PC-3 (cell line): ENCODE results near the gene EPHB1. TPM values are rescaled to one million over a fixed set of nuclear protein-coding genes. Genes with fewer than 3 reads are reported as not detected.

ENCODE experiments used
- ATAC-seq: fragments of 200-7000 bp; cut with Tn5 transposase; 2 replicates; pipeline ENCODE4 v1.9.1; 2020; ENCODE audit warnings: mild to moderate bottlenecking, moderate library complexity
- BruUV-seq: library from RNA; stranded (reverse); fragments of 400-500 nt; replicated peaks from 2 replicates; lab custom pipeline; 2021; lab: Mats Ljungman, UMichigan
- CTCF ChIA-PET: fragments of 300-600 bp; sonication (Branson Sonifier 250); formaldehyde crosslinking; loops from one replicate; lab custom pipeline; 2022; ENCODE audit warnings: antibody characterized with exemption; lab: Charles Lee
- POLR2A ChIA-PET: fragments of 300-600 bp; sonication (Branson Sonifier 250); formaldehyde crosslinking; loops from one replicate; lab custom pipeline; 2022; ENCODE audit warnings: antibody characterized with exemption; ENCODE audit not compliant: unreplicated experiment; lab: Charles Lee
- DNase-seq: peaks from one replicate; pipeline ENCODE4 v3.0.0-alpha.2; 2015
- H2AFZ ChIP-seq: fragments of 300-600 bp; sonication (generic); 2 replicates; pipeline ENCODE4 v1.6.0; 2016; ENCODE audit warnings: antibody characterized with exemption, low read length
- H3F3A ChIP-seq: fragments of 300-600 bp; sonication (generic); one replicate; pipeline ENCODE4 v1.6.0; 2017; ENCODE audit warnings: antibody characterized with exemption, low read length, control low read depth, mild to moderate bottlenecking; ENCODE audit not compliant: unreplicated experiment
- H3K27ac ChIP-seq: fragments of 300-600 bp; sonication (generic); 2 replicates; pipeline ENCODE4 v1.5.1; 2016; ENCODE audit warnings: mild to moderate bottlenecking, low read length
- H3K27me3 ChIP-seq: fragments of 300-600 bp; sonication (generic); 2 replicates; pipeline ENCODE4 v1.6.1; 2016; ENCODE audit warnings: low read length, mixed read lengths
- H3K36me3 ChIP-seq: fragments of 300-600 bp; sonication (generic); 2 replicates; pipeline ENCODE4 v1.6.1; 2016; ENCODE audit warnings: low read depth, mixed run types, low read length, mixed read lengths
- H3K4me1 ChIP-seq: fragments of 300-600 bp; sonication (generic); 2 replicates; pipeline ENCODE4 v1.5.1; 2016; ENCODE audit warnings: low read length; ENCODE audit not compliant: insufficient read depth
- H3K4me2 ChIP-seq: fragments of 300-600 bp; sonication (generic); 2 replicates; pipeline ENCODE4 v1.6.0; 2016; ENCODE audit warnings: low read length
- H3K4me3 ChIP-seq: fragments of 300-600 bp; sonication (generic); 2 replicates; pipeline ENCODE4 v1.5.1; 2016; ENCODE audit warnings: mild to moderate bottlenecking, low read length, mixed read lengths
- H3K79me2 ChIP-seq: fragments of 300-600 bp; sonication (generic); 2 replicates; pipeline ENCODE4 v1.6.1; 2017; ENCODE audit warnings: low read length, mixed read lengths
- H3K9ac ChIP-seq: fragments of 300-600 bp; sonication (generic); 2 replicates; pipeline ENCODE4 v1.6.0; 2016; ENCODE audit warnings: mild to moderate bottlenecking, low read length
- H3K9me2 ChIP-seq: fragments of 300-600 bp; sonication (generic); replicated peaks from 2 replicates; pipeline ENCODE4 v1.6.1; 2016; ENCODE audit warnings: mixed run types, low read length, mixed read lengths
- H3K9me3 ChIP-seq: fragments of 300-600 bp; sonication (generic); 2 replicates; pipeline ENCODE4 v1.6.1; 2016; ENCODE audit warnings: low read length, mixed read lengths
- H4K20me1 ChIP-seq: fragments of 300-600 bp; sonication (generic); 2 replicates; pipeline ENCODE4 v1.6.1; 2016; ENCODE audit warnings: low read length, mixed read lengths
- EZH2 ChIP-seq: fragments of 300-600 bp; sonication (generic); IDR thresholded peaks from one replicate; pipeline ENCODE4 v1.6.1; 2017; ENCODE audit warnings: antibody characterized with exemption, mild to moderate bottlenecking, low read length; ENCODE audit not compliant: unreplicated experiment
- EZH2phosphoT487 ChIP-seq: fragments of 300-600 bp; sonication (generic); IDR thresholded peaks from 2 replicates; pipeline ENCODE4 v1.6.1; 2018; ENCODE audit warnings: mild to moderate bottlenecking, antibody characterized with exemption, low read length, borderline replicate concordance
- intact Hi-C: fragments of 100-400 bp; cut with micrococcal nuclease; formaldehyde crosslinking; loops from 2 replicates; pipeline ENCODE4 v1.9.0; 2023
- total RNA-seq: library from RNA; depleted of rRNA; stranded (reverse); fragments of >200 nt; gene quantifications from 2 replicates; pipeline ENCODE4 v1.2.3, GENCODE V29; 2014
- TF ChIP-seq, protein P1 (sequence below): fragments of 300-600 bp; sonication (generic); conservative IDR thresholded peaks from 2 replicates; pipeline ENCODE4 v1.5.1; 2017; ENCODE audit warnings: antibody characterized with exemption, low read depth, mild to moderate bottlenecking, low read length

The EPHB1 gene
- total RNA-seq, 1 experiment from 2014 or later: 0.69 TPM

DNA sequence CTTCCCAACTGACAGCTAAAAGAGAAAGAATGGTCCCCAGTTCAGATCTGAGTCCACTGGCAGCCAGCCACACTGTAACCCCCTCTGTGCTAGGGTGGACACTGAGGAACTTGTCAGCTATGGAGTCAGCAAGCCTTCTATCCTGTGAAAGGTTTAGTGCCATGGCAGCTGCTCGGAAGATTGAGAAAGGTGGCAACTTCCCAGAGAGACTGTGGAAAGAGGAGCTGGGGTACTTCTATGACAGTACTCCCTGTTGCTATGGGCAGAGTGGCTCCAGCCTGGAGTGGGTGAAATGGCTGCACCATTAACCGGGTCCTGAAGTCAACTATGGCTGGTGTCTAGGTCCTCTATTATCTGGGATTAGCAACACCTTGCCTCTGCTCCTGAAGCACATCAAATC is 447.2 kb downstream of the EPHB1 start:
- no peak overlapping the region for H3K4me3 ChIP-seq
- no TSS peak for BruUV-seq
- no peaks in the 10 kb centered on the region for H3K79me2 ChIP-seq
- no peak for TF ChIP-seq EZH2phosphoT487
- TF ChIP-seq, protein P1, sequence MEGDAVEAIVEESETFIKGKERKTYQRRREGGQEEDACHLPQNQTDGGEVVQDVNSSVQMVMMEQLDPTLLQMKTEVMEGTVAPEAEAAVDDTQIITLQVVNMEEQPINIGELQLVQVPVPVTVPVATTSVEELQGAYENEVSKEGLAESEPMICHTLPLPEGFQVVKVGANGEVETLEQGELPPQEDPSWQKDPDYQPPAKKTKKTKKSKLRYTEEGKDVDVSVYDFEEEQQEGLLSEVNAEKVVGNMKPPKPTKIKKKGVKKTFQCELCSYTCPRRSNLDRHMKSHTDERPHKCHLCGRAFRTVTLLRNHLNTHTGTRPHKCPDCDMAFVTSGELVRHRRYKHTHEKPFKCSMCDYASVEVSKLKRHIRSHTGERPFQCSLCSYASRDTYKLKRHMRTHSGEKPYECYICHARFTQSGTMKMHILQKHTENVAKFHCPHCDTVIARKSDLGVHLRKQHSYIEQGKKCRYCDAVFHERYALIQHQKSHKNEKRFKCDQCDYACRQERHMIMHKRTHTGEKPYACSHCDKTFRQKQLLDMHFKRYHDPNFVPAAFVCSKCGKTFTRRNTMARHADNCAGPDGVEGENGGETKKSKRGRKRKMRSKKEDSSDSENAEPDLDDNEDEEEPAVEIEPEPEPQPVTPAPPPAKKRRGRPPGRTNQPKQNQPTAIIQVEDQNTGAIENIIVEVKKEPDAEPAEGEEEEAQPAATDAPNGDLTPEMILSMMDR: no peak
- no peak for TF ChIP-seq EZH2
- DNase-seq: no peak
- intact Hi-C loops: no loop called here
- CTCF ChIA-PET: no interaction called here
- no peak overlapping the region for H3K4me2 ChIP-seq
- no peak overlapping the region for H2AFZ ChIP-seq
- no peaks in the 10 kb centered on the region for H3K27me3 ChIP-seq
- H3K27ac ChIP-seq: no peak overlapping the region
- no peaks in the 10 kb centered on the region for H3K4me1 ChIP-seq
- no peak overlapping the region for H3K9ac ChIP-seq
- POLR2A ChIA-PET: no interaction called here
- H3K9me3 ChIP-seq: no peaks in the 10 kb centered on the region
- H3F3A ChIP-seq: no peaks in the 10 kb centered on the region
- H3K9me2 ChIP-seq: no peaks in the 10 kb centered on the region
- no peak for ATAC-seq
- no peaks in the 10 kb centered on the region for H4K20me1 ChIP-seq
- H3K36me3 ChIP-seq: no peaks in the 10 kb centered on the region

GRCh38 chr3:135243616-135244015 is 448.6 kb downstream of the EPHB1 start:
- CTCF ChIA-PET: no interaction called here
- Histone ChIP-seq H3K27me3 (no peaks in the 10 kb centered on the region), H3K36me3 (no peaks in the 10 kb centered on the region), H4K20me1 (no peaks in the 10 kb centered on the region), H3K4me1 (no peaks in the 10 kb centered on the region), H3F3A (no peaks in the 10 kb centered on the region), H3K4me2 (no peak overlapping the region), H3K79me2 (no peaks in the 10 kb centered on the region), H3K4me3 (no peak overlapping the region), H2AFZ (no peak overlapping the region), H3K9me2 (no peaks in the 10 kb centered on the region), H3K9ac (no peak overlapping the region), H3K9me3 (no peaks in the 10 kb centered on the region), H3K27ac (no peak overlapping the region)
- ATAC-seq (no peak), DNase-seq (no peak)
- intact Hi-C loops: no loop called here
- POLR2A ChIA-PET: no interaction called here
- TF ChIP-seq, protein P1: no peak
- TF ChIP-seq EZH2phosphoT487: no peak
- TF ChIP-seq EZH2: no peak
- no TSS peak for BruUV-seq

GRCh38 chr3:135246027-135246426 is 451.0 kb downstream of the EPHB1 start:
- H3K4me1 ChIP-seq: no peaks in the 10 kb centered on the region
- no peaks in the 10 kb centered on the region for H3K27me3 ChIP-seq
- no peaks in the 10 kb centered on the region for H3K36me3 ChIP-seq
- H3K4me3 ChIP-seq: no peak overlapping the region
- no peaks in the 10 kb centered on the region for H4K20me1 ChIP-seq
- ChIA-PET POLR2A (no interaction called here), CTCF (no interaction called here)
- H3K4me2 ChIP-seq: no peak overlapping the region
- BruUV-seq: no TSS peak
- no peaks in the 10 kb centered on the region for H3K9me2 ChIP-seq
- H2AFZ ChIP-seq: no peak overlapping the region
- H3F3A ChIP-seq: no peaks in the 10 kb centered on the region
- intact Hi-C loops: no loop called here
- DNase-seq (no peak), ATAC-seq (no peak)
- no peak overlapping the region for H3K27ac ChIP-seq
- no peak overlapping the region for H3K9ac ChIP-seq
- H3K9me3 ChIP-seq: no peaks in the 10 kb centered on the region
- TF ChIP-seq, protein P1: no peak; the same call in 1 of the 2 replicates
- TF ChIP-seq EZH2: no peak
- no peaks in the 10 kb centered on the region for H3K79me2 ChIP-seq
